SH-SY5Y (cell line): ENCODE data around the gene ADGRL1.

Experiments
- GATA2 ChIP-seq: IDR thresholded peaks from 2 replicates; pipeline ENCODE4 v1.6.1; 2011; ENCODE audit warnings: mild to moderate bottlenecking, low read depth, low read length
- GATA3 ChIP-seq: IDR thresholded peaks from 2 replicates; pipeline ENCODE4 v1.6.1; 2011; ENCODE audit warnings: low read depth, mild to moderate bottlenecking, low read length, moderate library complexity

- no peak for TF ChIP-seq GATA3
- no peak for TF ChIP-seq GATA2
These were observed 86.8 kb downstream of the ADGRL1 start for GRCh38 chr19:14119146-14119545.
